OCI-LY7 (cell line): ENCODE measurements around the gene RMI1.

ENCODE experiments used
- EZH2phosphoT487 ChIP-seq: fragments of 200-600 bp; sonication (generic); IDR thresholded peaks from 2 replicates; pipeline ENCODE4 v1.6.1; 2018; ENCODE audit warnings: low read depth, borderline replicate concordance, mild to moderate bottlenecking, mixed run types, antibody characterized with exemption, low read length, moderate library complexity, mixed read lengths
- TF ChIP-seq, protein P1 (sequence below): fragments of 200-600 bp; sonication (generic); conservative IDR thresholded peaks from 2 replicates; pipeline ENCODE4 v1.5.1; 2014; ENCODE audit warnings: mild to moderate bottlenecking, antibody characterized with exemption, low read length, moderate library complexity, mixed read lengths

DNA sequence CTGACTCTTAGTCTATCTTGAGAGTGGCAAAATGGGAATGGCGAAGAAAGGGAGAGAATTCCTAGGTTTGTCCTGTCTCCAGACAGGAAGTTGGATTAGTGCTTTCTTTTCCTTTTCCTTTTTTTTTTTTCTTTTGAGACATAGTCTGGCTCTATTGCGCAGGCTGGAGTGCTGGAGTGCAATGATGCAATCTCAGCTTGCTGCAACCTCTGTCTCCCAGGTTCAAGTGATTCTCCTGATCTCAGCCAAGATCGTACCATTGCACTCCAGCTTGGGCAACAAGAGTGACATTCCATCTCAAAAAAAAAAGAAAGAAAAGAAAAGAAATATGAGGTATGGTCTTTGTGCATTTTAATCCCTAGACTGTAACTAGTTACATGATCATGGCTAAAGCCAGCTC is 46.8 kb upstream of the RMI1 start:
- TF ChIP-seq, protein P1, sequence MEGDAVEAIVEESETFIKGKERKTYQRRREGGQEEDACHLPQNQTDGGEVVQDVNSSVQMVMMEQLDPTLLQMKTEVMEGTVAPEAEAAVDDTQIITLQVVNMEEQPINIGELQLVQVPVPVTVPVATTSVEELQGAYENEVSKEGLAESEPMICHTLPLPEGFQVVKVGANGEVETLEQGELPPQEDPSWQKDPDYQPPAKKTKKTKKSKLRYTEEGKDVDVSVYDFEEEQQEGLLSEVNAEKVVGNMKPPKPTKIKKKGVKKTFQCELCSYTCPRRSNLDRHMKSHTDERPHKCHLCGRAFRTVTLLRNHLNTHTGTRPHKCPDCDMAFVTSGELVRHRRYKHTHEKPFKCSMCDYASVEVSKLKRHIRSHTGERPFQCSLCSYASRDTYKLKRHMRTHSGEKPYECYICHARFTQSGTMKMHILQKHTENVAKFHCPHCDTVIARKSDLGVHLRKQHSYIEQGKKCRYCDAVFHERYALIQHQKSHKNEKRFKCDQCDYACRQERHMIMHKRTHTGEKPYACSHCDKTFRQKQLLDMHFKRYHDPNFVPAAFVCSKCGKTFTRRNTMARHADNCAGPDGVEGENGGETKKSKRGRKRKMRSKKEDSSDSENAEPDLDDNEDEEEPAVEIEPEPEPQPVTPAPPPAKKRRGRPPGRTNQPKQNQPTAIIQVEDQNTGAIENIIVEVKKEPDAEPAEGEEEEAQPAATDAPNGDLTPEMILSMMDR = no peak
- TF ChIP-seq EZH2phosphoT487 = no peak
